WI38 (cell line): ENCODE data around the gene HERPUD2.
A peak's percentile ranks its signal among the peaks of the same experiment; 100 is the strongest.

ENCODE experiments used
- H3K4me3 ChIP-seq: 2 replicates; pipeline ENCODE4 v1.5.1; 2011; ENCODE audit warnings: low read depth, mild to moderate bottlenecking, control low read depth, low read length
- TF ChIP-seq, protein P1 (sequence below): IDR thresholded peaks from 2 replicates; pipeline ENCODE4 v1.5.1; 2012; ENCODE audit warnings: low read depth, mild to moderate bottlenecking, control low read depth, low read length

Gene HERPUD2

DNA sequence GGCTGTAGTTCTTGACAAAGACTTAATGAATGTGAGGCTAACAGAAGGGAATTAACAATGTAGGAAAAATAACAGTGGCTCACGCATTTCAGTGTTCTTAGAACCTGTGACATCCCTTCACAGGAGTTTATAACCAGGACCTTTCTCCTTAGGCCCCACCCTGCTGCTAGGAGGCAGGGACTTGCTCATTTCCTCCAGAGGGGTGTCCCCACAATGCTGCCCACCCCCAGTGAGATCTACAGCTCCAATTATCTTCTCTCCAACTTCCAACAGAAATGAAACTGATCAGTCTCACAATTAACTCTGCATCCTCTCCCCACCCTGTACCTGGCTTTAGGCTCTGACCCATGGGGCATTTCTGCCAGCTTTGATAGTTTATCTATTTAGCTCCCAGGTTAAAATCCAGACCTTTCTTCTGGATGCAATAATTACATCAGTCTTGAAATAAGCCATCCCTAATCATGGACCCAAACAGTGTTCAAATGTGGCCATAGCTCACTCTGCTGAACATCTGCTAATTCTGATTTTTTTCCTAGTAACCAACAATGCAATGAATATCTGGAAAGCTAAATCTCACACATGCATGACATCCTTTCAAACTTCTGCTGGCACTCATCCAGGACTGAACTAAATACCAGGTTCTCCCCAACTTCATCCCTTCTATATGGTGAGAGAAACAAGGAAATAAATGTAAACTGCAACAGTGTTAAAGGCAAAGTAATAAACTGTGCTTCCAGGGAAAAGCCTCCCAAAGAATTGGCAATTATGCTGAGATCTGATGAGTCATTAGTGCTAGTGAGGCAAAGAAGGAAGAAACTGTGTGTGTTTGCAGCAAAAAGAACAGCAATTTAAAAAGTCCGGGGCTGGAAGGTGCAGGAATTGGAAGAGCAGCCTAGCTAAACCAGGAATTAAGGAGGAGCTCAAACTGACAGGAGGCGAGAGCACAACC lies 64.6 kb downstream of the HERPUD2 start:
- TF ChIP-seq, protein P1, sequence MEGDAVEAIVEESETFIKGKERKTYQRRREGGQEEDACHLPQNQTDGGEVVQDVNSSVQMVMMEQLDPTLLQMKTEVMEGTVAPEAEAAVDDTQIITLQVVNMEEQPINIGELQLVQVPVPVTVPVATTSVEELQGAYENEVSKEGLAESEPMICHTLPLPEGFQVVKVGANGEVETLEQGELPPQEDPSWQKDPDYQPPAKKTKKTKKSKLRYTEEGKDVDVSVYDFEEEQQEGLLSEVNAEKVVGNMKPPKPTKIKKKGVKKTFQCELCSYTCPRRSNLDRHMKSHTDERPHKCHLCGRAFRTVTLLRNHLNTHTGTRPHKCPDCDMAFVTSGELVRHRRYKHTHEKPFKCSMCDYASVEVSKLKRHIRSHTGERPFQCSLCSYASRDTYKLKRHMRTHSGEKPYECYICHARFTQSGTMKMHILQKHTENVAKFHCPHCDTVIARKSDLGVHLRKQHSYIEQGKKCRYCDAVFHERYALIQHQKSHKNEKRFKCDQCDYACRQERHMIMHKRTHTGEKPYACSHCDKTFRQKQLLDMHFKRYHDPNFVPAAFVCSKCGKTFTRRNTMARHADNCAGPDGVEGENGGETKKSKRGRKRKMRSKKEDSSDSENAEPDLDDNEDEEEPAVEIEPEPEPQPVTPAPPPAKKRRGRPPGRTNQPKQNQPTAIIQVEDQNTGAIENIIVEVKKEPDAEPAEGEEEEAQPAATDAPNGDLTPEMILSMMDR, result no peak
- H3K4me3 ChIP-seq, result no peak overlapping the region

DNA sequence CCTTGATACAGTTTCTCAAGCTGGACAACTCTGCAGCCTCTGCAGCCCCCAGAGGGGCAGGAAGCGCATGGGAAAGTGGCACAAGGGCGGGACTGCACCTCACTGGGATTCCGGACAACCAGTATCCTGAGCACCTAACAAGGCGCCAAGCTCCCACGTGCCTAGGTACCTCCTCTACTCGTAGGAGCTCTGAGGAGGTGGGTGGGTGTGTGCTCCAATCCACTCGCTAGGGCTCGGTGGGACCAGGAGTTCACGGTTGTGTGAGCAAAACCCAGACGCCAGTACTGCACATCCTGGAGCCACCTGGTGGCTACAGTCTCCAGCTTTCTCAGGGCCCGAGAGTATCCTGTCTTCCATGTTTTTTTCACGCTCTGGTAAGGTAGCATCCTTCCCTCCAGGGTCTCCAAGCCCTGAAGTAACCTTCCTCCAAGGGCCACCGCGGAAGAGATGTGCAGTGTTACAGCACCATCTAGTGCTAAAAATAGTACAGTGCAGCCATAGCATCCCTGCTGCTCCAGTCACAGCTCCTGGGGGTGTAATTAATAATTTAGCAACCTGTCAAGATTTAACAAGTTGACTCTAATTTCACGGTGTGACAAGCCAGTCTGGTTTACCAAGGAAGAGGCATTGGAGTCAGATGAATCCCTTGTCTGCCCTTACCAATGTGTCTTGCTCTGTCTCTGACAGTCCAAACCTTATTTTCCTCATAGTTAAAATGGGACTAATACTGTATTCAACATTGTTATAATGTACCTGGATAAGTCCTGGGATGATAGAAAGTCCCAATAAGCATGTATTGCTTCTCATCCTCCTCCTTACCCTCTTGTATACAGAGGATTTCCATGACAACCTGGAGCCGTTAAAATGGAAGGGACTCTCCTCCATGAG lies 70.4 kb downstream of the HERPUD2 start:
- TF ChIP-seq, protein P1, result peak; percentile 80
- no peak overlapping the region for H3K4me3 ChIP-seq

DNA sequence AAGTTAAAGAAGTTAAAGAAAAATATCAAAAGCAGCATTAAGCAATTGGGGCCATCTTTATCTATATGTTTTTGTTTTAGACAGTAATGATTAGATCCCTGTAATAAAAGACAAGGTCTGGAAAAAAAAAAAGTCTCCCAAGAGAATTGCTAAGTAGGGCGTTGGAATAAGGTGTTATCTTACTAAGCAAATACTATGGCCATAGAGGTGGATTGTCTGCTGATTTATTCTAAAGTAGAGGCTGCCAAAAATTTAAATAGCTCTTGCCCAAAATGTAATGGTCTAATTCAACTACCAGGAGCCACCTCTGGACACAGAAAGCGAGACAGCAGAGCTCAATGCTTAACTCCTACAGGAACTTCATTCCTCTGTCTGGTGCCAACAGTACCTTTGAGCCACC lies 71.6 kb downstream of the HERPUD2 start:
- TF ChIP-seq, protein P1, result no peak
- H3K4me3 ChIP-seq, result no peak overlapping the region

DNA sequence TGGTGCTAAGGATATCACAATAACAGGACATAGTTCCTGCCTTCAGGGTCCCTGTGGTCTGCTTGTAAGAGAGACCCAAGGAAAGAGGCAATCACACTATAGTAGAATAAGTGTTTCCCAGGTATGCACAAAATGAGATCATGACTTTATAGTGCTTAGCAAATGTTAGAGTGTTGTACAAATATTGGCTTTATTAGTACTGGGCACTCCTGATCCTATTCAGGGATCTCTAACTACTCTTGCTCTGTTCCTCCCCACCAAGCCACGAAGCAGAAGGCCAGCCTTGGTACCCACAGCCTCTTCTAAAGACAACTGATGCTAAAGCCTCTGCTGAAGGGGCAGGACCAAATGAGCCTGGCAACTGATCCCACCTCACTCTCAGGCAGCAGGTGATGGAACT lies 75.1 kb downstream of the HERPUD2 start:
- H3K4me3 ChIP-seq, result no peak overlapping the region
- TF ChIP-seq, protein P1, result no peak

DNA sequence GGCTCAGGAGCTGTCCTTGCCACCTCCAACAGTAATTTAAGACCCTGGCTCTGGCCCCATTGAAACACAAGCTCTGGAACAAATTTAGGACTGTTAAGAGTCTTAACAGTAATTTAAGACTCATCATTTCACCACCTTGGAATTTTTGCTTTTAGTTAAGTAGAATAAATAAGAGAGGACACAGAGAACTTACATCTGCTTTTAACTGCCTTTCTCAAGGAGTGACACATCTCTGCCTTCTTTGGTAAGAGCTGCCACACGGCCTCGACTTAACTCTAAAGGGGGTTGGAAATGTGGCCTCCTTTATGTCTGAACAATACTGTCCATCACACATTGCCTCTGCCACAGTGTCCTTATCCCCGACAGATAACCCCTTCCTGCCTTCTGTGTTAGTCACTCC lies 77.9 kb downstream of the HERPUD2 start:
- no peak overlapping the region for H3K4me3 ChIP-seq
- TF ChIP-seq, protein P1, result no peak

DNA sequence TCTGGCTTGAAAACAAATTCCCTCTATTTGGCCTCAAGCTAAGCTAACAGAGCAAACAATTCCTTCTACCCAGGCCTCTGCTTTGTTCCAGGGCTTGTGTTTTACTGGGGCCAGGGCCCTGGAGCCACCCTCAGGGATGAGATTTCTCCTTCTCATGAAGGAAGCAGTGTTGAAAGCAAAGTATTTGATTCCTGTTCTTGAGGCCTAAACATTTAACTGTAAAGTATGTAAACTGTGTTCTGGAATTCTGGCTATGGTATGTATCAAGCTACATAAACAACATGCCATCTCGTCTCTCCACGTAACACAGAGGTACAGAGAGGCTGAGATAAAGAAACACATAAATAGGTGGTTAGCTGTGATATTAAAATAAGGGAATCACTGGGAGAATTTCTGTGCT lies 81.8 kb downstream of the HERPUD2 start:
- H3K4me3 ChIP-seq, result no peak overlapping the region
- TF ChIP-seq, protein P1, result no peak

DNA sequence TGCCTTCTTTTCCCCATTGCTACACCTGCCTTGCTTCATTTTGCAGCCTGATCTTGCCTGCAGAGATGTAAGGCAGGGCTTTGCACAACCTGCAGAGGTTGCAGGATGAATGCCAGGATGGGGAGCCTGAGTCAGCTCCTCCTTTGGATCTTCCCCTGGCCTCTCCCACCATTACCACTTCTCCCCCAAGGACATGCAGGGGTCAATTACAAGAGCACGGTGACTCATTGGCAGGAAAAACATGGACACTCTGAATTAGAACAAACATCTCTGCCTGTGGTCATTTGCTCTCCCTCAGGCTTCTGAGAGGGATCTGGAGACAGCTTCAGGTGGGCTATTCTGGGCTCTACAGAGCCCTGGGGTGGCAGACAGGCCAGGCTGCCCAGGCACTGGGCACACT lies 89.2 kb downstream of the HERPUD2 start:
- TF ChIP-seq, protein P1, result no peak
- H3K4me3 ChIP-seq, result no peak overlapping the region
